ENCODE measurements around the gene SMURF1.
"Not testable (repeated sequence)": the region's sequence is repeated elsewhere in the genome, so short reads cannot be mapped to it uniquely, and the experiment has no call there.

Gene SMURF1

GRCh38 chr7:99104631-99105030, 39.3 kb downstream of the SMURF1 start:
- DNase-seq (ENCODE audit: low spot score), result no peak
- TF ChIP-seq, protein P1, sequence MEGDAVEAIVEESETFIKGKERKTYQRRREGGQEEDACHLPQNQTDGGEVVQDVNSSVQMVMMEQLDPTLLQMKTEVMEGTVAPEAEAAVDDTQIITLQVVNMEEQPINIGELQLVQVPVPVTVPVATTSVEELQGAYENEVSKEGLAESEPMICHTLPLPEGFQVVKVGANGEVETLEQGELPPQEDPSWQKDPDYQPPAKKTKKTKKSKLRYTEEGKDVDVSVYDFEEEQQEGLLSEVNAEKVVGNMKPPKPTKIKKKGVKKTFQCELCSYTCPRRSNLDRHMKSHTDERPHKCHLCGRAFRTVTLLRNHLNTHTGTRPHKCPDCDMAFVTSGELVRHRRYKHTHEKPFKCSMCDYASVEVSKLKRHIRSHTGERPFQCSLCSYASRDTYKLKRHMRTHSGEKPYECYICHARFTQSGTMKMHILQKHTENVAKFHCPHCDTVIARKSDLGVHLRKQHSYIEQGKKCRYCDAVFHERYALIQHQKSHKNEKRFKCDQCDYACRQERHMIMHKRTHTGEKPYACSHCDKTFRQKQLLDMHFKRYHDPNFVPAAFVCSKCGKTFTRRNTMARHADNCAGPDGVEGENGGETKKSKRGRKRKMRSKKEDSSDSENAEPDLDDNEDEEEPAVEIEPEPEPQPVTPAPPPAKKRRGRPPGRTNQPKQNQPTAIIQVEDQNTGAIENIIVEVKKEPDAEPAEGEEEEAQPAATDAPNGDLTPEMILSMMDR (IDR thresholded peaks at IDR 0.05), result no peak

GRCh38 chr7:99103836-99104235, 40.1 kb downstream of the SMURF1 start:
- H3K4me3 ChIP-seq; DNase-seq (ENCODE audit: low spot score): not testable (repeated sequence)
- peak overlapping the region in 1 of 2 donors; percentile 68 for H3K27ac ChIP-seq

More at GRCh38 chr7:99104631-99105030, 39.3 kb downstream of the SMURF1 start:
- Histone ChIP-seq H3K27ac (peak overlapping the region; percentile 28 to 68), H3K4me3 (no peak overlapping the region)

DNA sequence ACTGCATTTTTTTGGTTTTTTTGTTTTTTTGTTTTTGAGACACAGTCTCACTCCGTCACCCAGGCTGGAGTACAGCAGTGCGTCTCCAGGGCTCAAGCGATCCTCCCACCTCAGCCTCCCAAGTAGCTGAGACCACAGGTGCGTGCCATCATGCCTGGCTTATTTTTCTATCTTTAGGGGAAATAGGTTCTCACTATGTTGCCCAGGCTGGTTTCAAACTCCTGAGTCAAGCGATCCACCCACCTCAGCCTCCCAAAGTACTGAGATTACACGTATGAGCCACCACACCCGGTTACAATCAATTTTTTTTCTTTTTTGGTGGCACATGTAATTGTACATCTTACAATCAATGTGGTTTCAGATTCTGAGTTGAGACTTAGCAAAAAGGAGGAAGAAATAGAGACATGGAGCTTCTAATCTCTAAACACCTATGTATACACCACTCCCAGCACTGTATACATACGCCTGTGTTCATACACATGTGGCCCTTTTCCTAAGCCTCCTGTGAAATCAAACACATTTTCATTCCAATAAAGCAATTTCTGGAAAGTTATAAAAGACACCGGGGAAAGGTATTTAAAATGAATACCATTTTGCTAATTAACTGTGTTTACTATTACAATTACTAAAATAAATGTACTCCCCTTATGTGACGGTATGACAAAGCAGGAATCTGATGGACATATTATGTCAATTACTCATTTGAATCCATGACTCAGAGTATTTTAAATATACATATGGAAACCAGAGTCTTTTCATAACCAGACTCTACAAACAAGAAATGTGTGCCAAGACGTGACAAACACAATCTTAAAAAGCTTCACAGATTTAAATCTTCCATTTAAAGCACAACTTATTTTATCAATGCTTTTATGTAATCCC, 40.9 kb downstream of the SMURF1 start:
- no peak for DNase-seq (ENCODE audit: low spot score)
- H3K4me3 ChIP-seq, result no peak overlapping the region
- peak overlapping the region; percentile 15 to 54 for H3K27ac ChIP-seq
- TF ChIP-seq, protein P1 (IDR thresholded peaks at IDR 0.05), result no peak

GRCh38 chr7:99102361-99102760, 41.5 kb downstream of the SMURF1 start:
- Histone ChIP-seq H3K27ac (no peak overlapping the region), H3K4me3 (no peak overlapping the region)
- no peak for DNase-seq (ENCODE audit: low spot score)
- TF ChIP-seq, protein P1 (IDR thresholded peaks at IDR 0.05), result no peak

- H3K27ac ChIP-seq, result peak overlapping the region in 1 of 2 donors; percentile 34
- not testable (repeated sequence) for DNase-seq (ENCODE audit: low spot score)
Observed at GRCh38 chr7:99101516-99101915, 42.4 kb downstream of the SMURF1 start.

DNA sequence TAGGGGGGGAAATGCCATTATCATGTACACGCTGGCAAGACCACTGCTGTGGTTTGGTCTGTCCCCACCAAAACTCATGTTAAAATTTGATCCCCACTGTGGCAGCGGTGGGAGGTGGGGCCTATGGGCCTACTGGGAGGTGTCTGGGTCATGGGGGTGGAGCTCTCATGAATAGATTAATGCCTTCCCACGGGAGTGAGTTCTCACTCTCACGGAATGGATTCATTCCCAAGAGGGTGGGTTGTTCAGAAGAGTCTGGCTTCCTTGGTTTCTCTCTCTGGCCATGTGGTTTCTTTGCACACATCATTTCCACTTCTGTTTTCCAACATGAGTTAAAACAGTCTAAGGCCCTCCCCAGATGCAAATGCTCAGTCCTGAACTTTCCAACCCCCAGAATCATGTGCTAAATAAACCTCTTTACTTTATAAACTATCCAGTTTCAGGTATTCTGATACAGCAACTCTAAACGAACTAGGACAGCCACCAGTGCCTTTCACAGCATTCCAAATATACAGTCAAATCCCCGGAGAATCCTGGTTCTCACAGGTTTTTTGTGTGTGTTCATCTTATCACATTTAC, 44.3 kb downstream of the SMURF1 start:
- TF ChIP-seq, protein P1 (IDR thresholded peaks at IDR 0.05), result no peak
- H3K4me3 ChIP-seq, result peak overlapping the region; percentile 49
- H3K27ac ChIP-seq, result peak overlapping the region; percentile 55 to 86
- no peak for DNase-seq (ENCODE audit: low spot score)

More at GRCh38 chr7:99101516-99101915, 42.4 kb downstream of the SMURF1 start:
- H3K4me3 ChIP-seq, result not testable (repeated sequence)

- peak overlapping the region; percentile 55 to 86 for H3K27ac ChIP-seq
- DNase-seq (ENCODE audit: low spot score), result no peak
- TF ChIP-seq, protein P1 (IDR thresholded peaks at IDR 0.05), result no peak
- peak overlapping the region; percentile 49 for H3K4me3 ChIP-seq
Observed at GRCh38 chr7:99098824-99099498, 44.9 kb downstream of the SMURF1 start.
